OCI-LY7 (cell line): ENCODE results near the gene ELMO1. TPM values are rescaled to one million over a fixed set of nuclear protein-coding genes. Genes with fewer than 3 reads are reported as not detected.

ENCODE experiments used
- BruUV-seq: library from RNA; stranded (reverse); fragments of 400-500 nt; replicated peaks from 2 replicates; lab custom pipeline; 2021; lab: Mats Ljungman, UMichigan
- CTCF ChIA-PET: fragments of 300-600 bp; sonication (Branson Sonifier 250); formaldehyde crosslinking; loops from one replicate; lab custom pipeline; 2022; ENCODE audit warnings: antibody characterized with exemption; ENCODE audit not compliant: unreplicated experiment; lab: Charles Lee
- POLR2A ChIA-PET: fragments of 300-600 bp; sonication (Branson Sonifier 250); formaldehyde crosslinking; loops from one replicate; lab custom pipeline; 2022; ENCODE audit warnings: antibody characterized with exemption; lab: Charles Lee
- DNase-seq: peaks from one replicate; pipeline ENCODE4 v3.0.0-alpha.2; 2015; ENCODE audit warnings: low spot score
- H2AFZ ChIP-seq: fragments of 200-600 bp; sonication (generic), shearing (Covaris generic); 2 replicates; pipeline ENCODE4 v1.6.1; 2014; ENCODE audit warnings: mild to moderate bottlenecking, antibody characterized with exemption, low read length, moderate library complexity
- H3K27ac ChIP-seq: fragments of 200-600 bp; sonication (generic); 2 replicates; pipeline ENCODE4 v1.5.1; 2014; ENCODE audit warnings: mixed run types, low read depth, mild to moderate bottlenecking, moderate library complexity, low read length, inconsistent platforms; ENCODE audit not compliant: poor library complexity, severe bottlenecking
- H3K36me3 ChIP-seq: fragments of 200-600 bp; sonication (generic); 2 replicates; pipeline ENCODE4 v1.6.1; 2014; ENCODE audit warnings: mild to moderate bottlenecking, antibody characterized with exemption, low read length, moderate library complexity, mixed read lengths; ENCODE audit not compliant: insufficient read depth
- H3K4me1 ChIP-seq: fragments of 200-600 bp; sonication (generic); 2 replicates; pipeline ENCODE4 v1.5.1; 2014; ENCODE audit warnings: mild to moderate bottlenecking, low read length; ENCODE audit not compliant: insufficient read depth, poor library complexity, severe bottlenecking
- H3K4me2 ChIP-seq: fragments of 200-600 bp; sonication (generic); 2 replicates; pipeline ENCODE4 v1.6.1; 2014; ENCODE audit warnings: mild to moderate bottlenecking, low read length
- H3K4me3 ChIP-seq: fragments of 200-600 bp; sonication (generic); 2 replicates; pipeline ENCODE4 v1.5.1; 2014; ENCODE audit warnings: mild to moderate bottlenecking, low read depth, low read length; ENCODE audit not compliant: poor library complexity, severe bottlenecking
- H3K79me2 ChIP-seq: fragments of 200-600 bp; sonication (generic); 2 replicates; pipeline ENCODE4 v1.6.1; 2016; ENCODE audit warnings: low read depth, mild to moderate bottlenecking, low read length, moderate library complexity, mixed read lengths; ENCODE audit not compliant: insufficient read depth
- H3K9me2 ChIP-seq: fragments of 200-600 bp; sonication (generic); 2 replicates; pipeline ENCODE4 v1.6.1; 2016; ENCODE audit warnings: mild to moderate bottlenecking, low read length, mixed read lengths; ENCODE audit not compliant: insufficient read depth
- H3K9me3 ChIP-seq: fragments of 200-600 bp; sonication (generic); 2 replicates; pipeline ENCODE4 v1.6.1; 2014; ENCODE audit warnings: mild to moderate bottlenecking, mixed run types, low read length, mixed read lengths
- H4K20me1 ChIP-seq: fragments of 200-600 bp; sonication (generic); 2 replicates; pipeline ENCODE4 v1.6.1; 2014; ENCODE audit warnings: mild to moderate bottlenecking, antibody characterized with exemption, low read length, moderate library complexity, mixed read lengths; ENCODE audit not compliant: insufficient read depth
- EZH2phosphoT487 ChIP-seq: fragments of 200-600 bp; sonication (generic); IDR thresholded peaks from 2 replicates; pipeline ENCODE4 v1.6.1; 2018; ENCODE audit warnings: low read depth, borderline replicate concordance, mild to moderate bottlenecking, mixed run types, antibody characterized with exemption, low read length, moderate library complexity, mixed read lengths
- intact Hi-C: fragments of 100-400 bp; cut with micrococcal nuclease; formaldehyde crosslinking; loops from one replicate; pipeline ENCODE4 v1.10.0; 2022; ENCODE audit not compliant: unreplicated experiment
- total RNA-seq, 2 experiments: library from RNA; depleted of rRNA in 1 of 2; stranded (reverse); fragments of >200 nt in 1 of 2; shearing (Covaris generic) in 1 of 2; gene quantifications; 2 replicates each; pipeline ENCODE4 v1.2.3, GENCODE V29; 2014 to 2022
- TF ChIP-seq, protein P1 (sequence below): fragments of 200-600 bp; sonication (generic); conservative IDR thresholded peaks from 2 replicates; pipeline ENCODE4 v1.5.1; 2014; ENCODE audit warnings: mild to moderate bottlenecking, antibody characterized with exemption, low read length, moderate library complexity, mixed read lengths

ELMO1 gene
- total RNA-seq, 2 experiments from 2014 or later: 101 to 103 TPM

DNA sequence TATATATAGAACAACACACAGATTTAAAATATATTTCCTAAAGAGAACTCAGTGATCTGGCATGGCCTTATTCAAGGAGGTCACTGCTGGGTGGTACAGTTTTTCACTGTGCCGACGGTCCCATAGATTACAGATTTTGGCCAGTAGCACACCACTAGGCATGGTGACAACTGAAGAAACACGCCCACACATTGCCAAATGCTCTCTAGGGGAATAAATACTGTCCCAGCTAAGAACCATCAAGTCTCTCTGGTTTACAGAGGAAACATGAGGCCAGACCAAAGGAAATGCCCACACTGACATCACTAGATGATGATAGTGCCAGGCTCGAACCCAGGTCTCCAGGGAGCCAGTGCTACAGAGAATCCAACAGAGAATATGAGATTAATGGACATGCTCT, 316.8 kb downstream of the ELMO1 start:
- TF ChIP-seq, protein P1, sequence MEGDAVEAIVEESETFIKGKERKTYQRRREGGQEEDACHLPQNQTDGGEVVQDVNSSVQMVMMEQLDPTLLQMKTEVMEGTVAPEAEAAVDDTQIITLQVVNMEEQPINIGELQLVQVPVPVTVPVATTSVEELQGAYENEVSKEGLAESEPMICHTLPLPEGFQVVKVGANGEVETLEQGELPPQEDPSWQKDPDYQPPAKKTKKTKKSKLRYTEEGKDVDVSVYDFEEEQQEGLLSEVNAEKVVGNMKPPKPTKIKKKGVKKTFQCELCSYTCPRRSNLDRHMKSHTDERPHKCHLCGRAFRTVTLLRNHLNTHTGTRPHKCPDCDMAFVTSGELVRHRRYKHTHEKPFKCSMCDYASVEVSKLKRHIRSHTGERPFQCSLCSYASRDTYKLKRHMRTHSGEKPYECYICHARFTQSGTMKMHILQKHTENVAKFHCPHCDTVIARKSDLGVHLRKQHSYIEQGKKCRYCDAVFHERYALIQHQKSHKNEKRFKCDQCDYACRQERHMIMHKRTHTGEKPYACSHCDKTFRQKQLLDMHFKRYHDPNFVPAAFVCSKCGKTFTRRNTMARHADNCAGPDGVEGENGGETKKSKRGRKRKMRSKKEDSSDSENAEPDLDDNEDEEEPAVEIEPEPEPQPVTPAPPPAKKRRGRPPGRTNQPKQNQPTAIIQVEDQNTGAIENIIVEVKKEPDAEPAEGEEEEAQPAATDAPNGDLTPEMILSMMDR: no peak
- no peak for TF ChIP-seq EZH2phosphoT487
- Histone ChIP-seq H3K79me2 (no peaks in the 10 kb centered on the region), H3K4me1 (no peaks in the 10 kb centered on the region), H3K9me2 (no peaks in the 10 kb centered on the region), H3K4me2 (no peak overlapping the region), H4K20me1 (no peaks in the 10 kb centered on the region), H3K27ac (no peak overlapping the region), H3K9me3 (no peaks in the 10 kb centered on the region), H3K36me3 (peaks cover 77% of the 10 kb centered on the region), H3K4me3 (no peak overlapping the region), H2AFZ (no peak overlapping the region)
- DNase-seq: no peak
- ChIA-PET POLR2A (no interaction called here), CTCF (no interaction called here)
- intact Hi-C loops: no loop called here
- BruUV-seq: no TSS peak

DNA sequence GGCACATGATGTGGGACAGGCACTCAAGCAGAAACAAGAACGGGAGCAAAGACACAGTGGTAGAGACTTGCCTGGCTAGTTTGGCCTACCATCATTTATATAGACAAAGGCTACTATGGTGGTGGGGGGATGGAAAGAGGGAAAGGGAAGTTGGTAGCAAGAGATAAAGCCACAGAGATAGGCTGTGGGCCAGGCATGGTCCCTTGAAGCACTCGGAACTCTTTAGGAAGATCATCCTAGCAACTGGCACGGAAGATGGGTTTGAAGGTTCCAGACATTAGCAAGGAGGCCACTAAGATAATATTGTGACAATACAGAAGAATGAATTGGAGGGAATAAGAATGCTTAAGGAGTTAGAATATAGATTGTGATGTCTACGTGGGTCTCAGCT, 319.6 kb downstream of the ELMO1 start:
- Histone ChIP-seq H3K9me2 (no peaks in the 10 kb centered on the region), H3K4me3 (no peak overlapping the region), H2AFZ (no peak overlapping the region), H3K36me3 (peaks cover 67% of the 10 kb centered on the region), H3K27ac (no peak overlapping the region), H3K4me2 (no peak overlapping the region), H3K79me2 (no peaks in the 10 kb centered on the region), H4K20me1 (no peaks in the 10 kb centered on the region), H3K4me1 (no peaks in the 10 kb centered on the region), H3K9me3 (no peaks in the 10 kb centered on the region)
- CTCF ChIA-PET: no interaction called here
- no TSS peak for BruUV-seq
- intact Hi-C loops: no loop called here
- DNase-seq: no peak
- TF ChIP-seq, protein P1: no peak
- no peak for TF ChIP-seq EZH2phosphoT487
- POLR2A ChIA-PET: no interaction called here

DNA sequence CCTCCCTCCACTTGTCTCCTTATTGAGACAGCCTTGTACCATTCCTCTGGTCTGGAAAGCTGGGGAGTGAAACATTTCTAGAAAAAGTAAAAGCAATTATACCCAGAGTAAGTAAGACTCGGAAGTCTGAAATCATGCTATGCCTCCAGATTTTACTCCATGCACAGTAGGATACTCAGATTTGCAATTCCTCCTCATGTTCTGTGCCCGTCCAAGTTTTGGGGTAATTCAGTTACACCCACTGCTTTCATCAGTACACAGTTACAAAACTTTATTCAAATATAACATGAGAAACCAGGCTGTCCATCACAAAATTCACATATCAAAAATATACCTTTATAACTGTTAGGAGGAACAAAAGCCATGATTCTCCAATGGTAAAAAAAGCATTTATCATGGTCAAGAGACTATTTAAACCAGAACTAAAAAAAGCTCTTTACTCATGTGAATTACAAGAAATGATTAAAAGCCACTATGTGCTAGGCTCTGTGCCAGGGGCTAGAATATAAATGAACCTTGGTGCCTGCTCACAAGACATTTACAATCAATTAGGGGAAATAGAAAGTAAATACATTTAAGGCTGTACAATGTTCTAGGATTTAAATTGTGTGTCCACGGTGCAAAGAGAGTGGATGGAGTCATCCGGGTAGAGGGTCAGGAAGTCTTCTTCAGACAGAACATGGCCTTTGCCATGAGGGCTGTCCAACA, 320.2 kb downstream of the ELMO1 start:
- no TSS peak for BruUV-seq
- Histone ChIP-seq H3K36me3 (peaks cover 63% of the 10 kb centered on the region), H3K27ac (no peak overlapping the region), H2AFZ (no peak overlapping the region), H4K20me1 (no peaks in the 10 kb centered on the region), H3K4me1 (no peaks in the 10 kb centered on the region), H3K9me3 (no peaks in the 10 kb centered on the region), H3K4me2 (no peak overlapping the region), H3K4me3 (no peak overlapping the region), H3K9me2 (no peaks in the 10 kb centered on the region), H3K79me2 (no peaks in the 10 kb centered on the region)
- CTCF ChIA-PET: no interaction called here
- POLR2A ChIA-PET: no interaction called here
- intact Hi-C loops: no loop called here
- DNase-seq: no peak
- TF ChIP-seq EZH2phosphoT487: no peak
- TF ChIP-seq, protein P1: no peak
